GM18507 (cell line): Measurements from ENCODE around the gene SLC41A1.

Experiments
- DNase-seq: peaks from one replicate; pipeline ENCODE4 v3.0.0; 2011; ENCODE audit warnings: low read depth; ENCODE audit not compliant: insufficient read length; ENCODE audit errors: extremely low spot score
- FAIRE-seq: peaks from 2 replicates; lab custom pipeline; 2011; peaks lifted over from hg19 to GRCh38; lab: Jason Lieb, UNC

The SLC41A1 gene

GRCh38 chr1:205766570-205766969, 46.4 kb downstream of the SLC41A1 start:
- FAIRE-seq (no peak), DNase-seq (no peak)

GRCh38 chr1:205766038-205766437, 47.0 kb downstream of the SLC41A1 start:
- no peak for FAIRE-seq
- DNase-seq, result no peak

- DNase-seq (no peak), FAIRE-seq (no peak)
These were observed 48.4 kb downstream of the SLC41A1 start for GRCh38 chr1:205764578-205764977.

- FAIRE-seq, result no peak
These were observed 49.0 kb downstream of the SLC41A1 start for GRCh38 chr1:205763980-205764379.

GRCh38 chr1:205760606-205761005, 52.4 kb downstream of the SLC41A1 start:
- FAIRE-seq (no peak), DNase-seq (no peak)

More at GRCh38 chr1:205763980-205764379, 49.0 kb downstream of the SLC41A1 start:
- DNase-seq, result no peak

GRCh38 chr1:205756552-205756951, 56.4 kb downstream of the SLC41A1 start:
- FAIRE-seq, result no peak

GRCh38 chr1:205754857-205755256, 58.1 kb downstream of the SLC41A1 start:
- DNase-seq (no peak), FAIRE-seq (no peak)

More at GRCh38 chr1:205756552-205756951, 56.4 kb downstream of the SLC41A1 start:
- no peak for DNase-seq

- FAIRE-seq, result peak; percentile 18
- no peak for DNase-seq
These were observed 61.9 kb downstream of the SLC41A1 start for GRCh38 chr1:205751036-205751651.

GRCh38 chr1:205750138-205751035, 62.6 kb downstream of the SLC41A1 start, which contains the start of gene NUCKS1:
Gene NUCKS1, minus strand, starts transcription at chr1:205750182. Its CDS starts 209 bp downstream, at chr1:205749973.
- DNase-seq (peak; percentile 64), FAIRE-seq (peak; percentile 99)

GRCh38 chr1:205749234-205750137, 63.5 kb downstream of the SLC41A1 start:
- peak; percentile 89 for FAIRE-seq
- peak; percentile 87 for DNase-seq

GRCh38 chr1:205748403-205749233, 64.4 kb downstream of the SLC41A1 start:
- no peak for DNase-seq
- no peak for FAIRE-seq

- FAIRE-seq, result no peak
These were observed 66.1 kb downstream of the SLC41A1 start for GRCh38 chr1:205746757-205747412.

GRCh38 chr1:205744403-205744802, 68.6 kb downstream of the SLC41A1 start:
- no peak for DNase-seq
- FAIRE-seq, result no peak

More at GRCh38 chr1:205746757-205747412, 66.1 kb downstream of the SLC41A1 start:
- no peak for DNase-seq

GRCh38 chr1:205743977-205744376, 69.0 kb downstream of the SLC41A1 start:
- FAIRE-seq, result peak; percentile 12
- no peak for DNase-seq

- peak; percentile 9 for FAIRE-seq
- no peak for DNase-seq
These were observed 71.3 kb downstream of the SLC41A1 start for GRCh38 chr1:205741681-205742080.

- no peak for DNase-seq
- no peak for FAIRE-seq
These were observed 73.4 kb downstream of the SLC41A1 start for GRCh38 chr1:205739348-205740160.
